Choroid plexus epithelial cell (primary cell): ENCODE results near the gene AKAP13.

Source experiments
- DNase-seq: peaks from one replicate; pipeline ENCODE4 v3.0.0-alpha.2; 2010; ENCODE audit warnings: low read depth
- H3K4me3 ChIP-seq: 2 replicates; pipeline ENCODE4 v1.5.1; 2011; ENCODE audit warnings: low read depth, mild to moderate bottlenecking, control low read depth, low read length, moderate library complexity
- TF ChIP-seq, protein P1 (sequence below): conservative IDR thresholded peaks from 2 replicates; pipeline ENCODE4 v1.5.1; 2011; ENCODE audit warnings: low read depth, mild to moderate bottlenecking, control low read depth, inconsistent platforms, low read length, moderate library complexity

Gene AKAP13

DNA sequence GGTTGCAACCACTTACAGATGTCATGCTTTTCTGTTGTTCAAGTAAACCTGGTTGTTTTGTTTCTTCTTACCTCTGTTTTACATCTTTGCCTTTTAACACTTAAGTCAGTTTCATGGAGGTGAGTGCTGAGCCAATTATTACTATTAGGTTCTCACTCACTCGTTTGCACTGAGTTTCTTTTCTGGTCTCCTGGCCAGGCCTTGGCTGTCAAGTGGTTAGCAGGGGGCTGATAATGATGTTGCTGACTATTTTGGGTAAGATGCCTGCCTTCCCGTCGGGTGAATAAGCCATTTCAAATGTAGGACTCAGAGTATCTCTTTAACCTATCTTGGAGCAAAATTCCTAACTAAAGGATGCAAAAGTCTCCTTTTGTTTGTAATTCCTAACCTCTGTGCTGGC lies 335.9 kb downstream of the AKAP13 start:
- TF ChIP-seq, protein P1, sequence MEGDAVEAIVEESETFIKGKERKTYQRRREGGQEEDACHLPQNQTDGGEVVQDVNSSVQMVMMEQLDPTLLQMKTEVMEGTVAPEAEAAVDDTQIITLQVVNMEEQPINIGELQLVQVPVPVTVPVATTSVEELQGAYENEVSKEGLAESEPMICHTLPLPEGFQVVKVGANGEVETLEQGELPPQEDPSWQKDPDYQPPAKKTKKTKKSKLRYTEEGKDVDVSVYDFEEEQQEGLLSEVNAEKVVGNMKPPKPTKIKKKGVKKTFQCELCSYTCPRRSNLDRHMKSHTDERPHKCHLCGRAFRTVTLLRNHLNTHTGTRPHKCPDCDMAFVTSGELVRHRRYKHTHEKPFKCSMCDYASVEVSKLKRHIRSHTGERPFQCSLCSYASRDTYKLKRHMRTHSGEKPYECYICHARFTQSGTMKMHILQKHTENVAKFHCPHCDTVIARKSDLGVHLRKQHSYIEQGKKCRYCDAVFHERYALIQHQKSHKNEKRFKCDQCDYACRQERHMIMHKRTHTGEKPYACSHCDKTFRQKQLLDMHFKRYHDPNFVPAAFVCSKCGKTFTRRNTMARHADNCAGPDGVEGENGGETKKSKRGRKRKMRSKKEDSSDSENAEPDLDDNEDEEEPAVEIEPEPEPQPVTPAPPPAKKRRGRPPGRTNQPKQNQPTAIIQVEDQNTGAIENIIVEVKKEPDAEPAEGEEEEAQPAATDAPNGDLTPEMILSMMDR, result no peak
- no peak overlapping the region for H3K4me3 ChIP-seq
- DNase-seq, result no peak

DNA sequence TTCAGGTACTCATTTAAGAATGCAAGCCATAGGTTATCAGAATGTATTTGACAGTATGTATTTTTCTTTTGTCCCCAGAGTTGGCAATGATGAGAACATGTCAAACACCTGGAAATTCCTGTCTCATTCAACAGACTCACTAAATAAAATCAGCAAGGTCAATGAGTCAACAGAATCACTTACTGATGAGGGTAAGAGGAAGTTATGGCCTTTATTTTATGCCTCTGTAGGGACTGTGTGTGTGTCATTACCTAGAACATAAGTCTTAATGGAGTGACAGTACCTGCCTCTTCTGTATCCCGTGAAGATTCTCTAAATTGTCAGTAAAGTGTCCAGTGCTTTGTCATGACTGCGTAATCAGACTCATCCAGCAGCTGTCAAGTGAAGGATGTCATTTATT lies 336.8 kb downstream of the AKAP13 start:
- TF ChIP-seq, protein P1, result no peak
- DNase-seq, result no peak
- no peak overlapping the region for H3K4me3 ChIP-seq

DNA sequence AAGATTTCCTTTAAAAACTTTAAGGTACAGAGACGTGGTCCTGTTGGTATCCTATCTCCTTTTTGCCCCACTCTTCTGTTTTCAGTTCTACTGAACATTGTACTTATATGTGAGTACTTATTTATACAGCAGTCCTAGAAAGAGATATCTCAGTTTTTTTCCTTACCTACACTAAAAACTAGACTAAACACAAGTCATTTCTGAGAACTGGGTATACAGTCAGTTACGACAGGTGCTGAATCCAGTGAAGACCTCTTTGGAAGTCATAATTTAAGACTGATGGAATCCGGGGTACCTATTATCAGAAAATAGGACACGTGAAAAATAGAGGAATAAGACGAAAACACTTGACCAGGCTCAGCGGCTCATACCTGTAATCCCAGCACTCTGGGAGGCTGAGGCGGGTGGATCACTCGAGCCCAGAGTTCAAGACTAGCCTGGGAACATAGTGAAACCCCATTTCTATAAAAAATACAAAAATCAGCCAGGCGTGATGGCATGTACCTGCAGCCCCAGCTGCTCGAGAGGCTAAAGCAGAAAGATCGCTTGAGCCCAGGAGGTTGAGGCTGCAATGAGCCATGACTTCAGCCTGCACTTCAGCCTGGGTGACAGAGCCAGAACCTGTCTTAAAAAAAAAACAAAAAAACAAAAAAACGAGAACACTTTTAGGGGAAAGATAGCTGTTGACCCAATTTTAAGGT lies 338.0 kb downstream of the AKAP13 start:
- DNase-seq, result no peak
- TF ChIP-seq, protein P1, result no peak

DNA sequence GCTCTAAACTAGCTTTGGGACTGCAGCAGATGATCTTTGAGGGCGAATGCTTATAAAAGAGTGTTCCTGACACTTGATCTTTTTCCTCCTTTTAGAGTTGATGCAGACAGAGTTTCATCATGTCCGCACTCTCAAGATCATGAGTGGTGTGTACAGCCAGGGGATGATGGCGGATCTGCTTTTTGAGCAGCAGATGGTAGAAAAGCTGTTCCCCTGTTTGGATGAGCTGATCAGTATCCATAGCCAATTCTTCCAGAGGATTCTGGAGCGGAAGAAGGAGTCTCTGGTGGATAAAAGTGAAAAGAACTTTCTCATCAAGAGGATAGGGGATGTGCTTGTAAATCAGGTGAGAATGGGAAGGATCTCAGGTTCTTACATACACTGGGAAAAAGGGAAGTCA lies 338.6 kb downstream of the AKAP13 start:
- TF ChIP-seq, protein P1, result no peak
- no peak overlapping the region for H3K4me3 ChIP-seq
- DNase-seq, result no peak

More for the DNA sequence above, 338.0 kb downstream of the AKAP13 start:
- H3K4me3 ChIP-seq, result no peak overlapping the region

DNA sequence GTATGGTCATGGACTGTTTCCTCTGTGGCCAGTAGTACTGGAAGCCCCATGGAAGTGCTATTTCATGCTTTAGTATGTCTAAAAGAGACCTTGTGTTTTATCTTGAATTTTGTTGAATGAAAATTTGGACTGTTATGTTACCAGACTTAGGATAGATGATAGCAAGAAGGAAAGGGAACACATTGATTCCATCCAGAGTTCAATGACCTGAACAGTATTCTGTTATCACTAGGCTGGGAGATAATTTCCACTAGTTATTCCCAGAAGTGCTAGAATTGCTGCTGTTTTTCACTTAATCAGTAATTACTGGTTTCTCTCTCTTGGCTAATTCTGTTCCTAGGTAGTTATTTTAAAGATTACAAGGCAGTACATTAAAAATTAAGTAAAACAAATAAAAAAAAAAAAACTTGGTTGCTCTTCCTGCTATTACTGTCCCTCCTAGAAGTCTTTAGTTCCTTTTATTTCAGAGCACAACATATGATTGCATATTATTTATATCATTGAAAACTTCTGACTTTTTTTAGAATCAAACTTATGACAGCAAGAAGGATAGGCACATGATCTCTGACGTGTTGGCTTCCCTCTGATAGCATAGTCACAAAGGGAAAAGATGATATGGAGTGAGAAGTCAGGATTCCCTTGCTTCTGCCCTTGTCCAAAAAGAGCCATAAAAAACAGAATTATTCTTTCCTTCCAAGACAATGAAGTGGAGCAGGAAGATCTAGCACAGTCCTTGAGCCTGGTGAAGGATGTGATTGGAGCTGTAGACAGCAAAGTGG lies 342.2 kb downstream of the AKAP13 start:
- DNase-seq, result no peak
- TF ChIP-seq, protein P1, result no peak
- H3K4me3 ChIP-seq, result no peak overlapping the region

DNA sequence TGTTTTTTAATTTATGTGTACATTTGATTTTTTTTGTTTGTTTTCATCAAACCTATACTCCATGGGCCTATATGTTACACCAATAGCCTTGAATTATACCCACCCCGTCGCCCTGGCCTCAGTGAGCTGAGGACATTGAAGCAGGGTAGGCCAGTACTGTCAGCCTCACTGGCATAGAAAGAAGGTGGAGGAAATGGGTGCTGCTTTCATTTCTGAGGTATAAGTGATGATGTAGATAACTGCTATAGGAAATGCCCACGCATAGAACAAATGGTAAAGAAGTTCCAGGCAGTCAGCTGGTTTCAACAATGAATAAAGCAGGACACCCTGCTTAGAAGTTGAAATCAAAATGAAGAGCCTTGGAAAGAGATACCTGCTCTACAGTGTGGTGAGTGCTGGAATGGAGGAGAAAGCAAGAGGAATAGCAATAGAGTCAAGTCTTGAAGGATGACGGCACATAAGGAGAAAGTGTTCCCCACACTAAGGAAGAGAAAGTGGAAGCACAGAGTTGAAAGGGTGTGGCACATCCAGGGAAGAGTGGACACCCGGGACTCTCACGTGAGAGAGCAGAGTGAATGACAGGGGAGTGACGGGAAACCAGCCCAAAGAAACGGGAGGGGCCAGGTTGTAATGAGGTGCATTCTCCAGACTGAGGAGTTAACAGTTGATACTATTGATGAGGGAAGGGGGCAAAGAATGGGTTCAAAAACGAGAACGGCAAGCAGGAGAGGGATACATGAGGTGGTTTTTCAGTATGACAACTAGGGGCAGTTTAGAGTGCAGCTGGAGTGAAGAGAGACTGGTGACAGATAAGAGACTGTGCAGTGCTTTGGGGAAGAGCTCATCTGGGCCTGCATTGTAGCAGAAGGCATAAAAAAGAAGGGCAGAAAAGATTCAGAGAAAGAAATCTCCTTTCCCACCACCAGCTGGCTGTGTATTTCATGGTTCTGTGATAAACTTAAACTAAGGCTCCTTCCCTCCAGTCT lies 343.9 kb downstream of the AKAP13 start:
- H3K4me3 ChIP-seq, result no peak overlapping the region
- no peak for DNase-seq
- TF ChIP-seq, protein P1, result no peak
